ENCODE measurements around the gene IL24. TPM values are rescaled to one million over a fixed set of nuclear protein-coding genes. Genes with fewer than 3 reads are reported as not detected.

The IL24 gene
- total RNA-seq, 4 donors from 2014 or later = not detected

- H3K36me3 ChIP-seq = no peaks in the 10 kb centered on the region
- no peaks in the 10 kb centered on the region for H3K27me3 ChIP-seq
- no peaks in the 10 kb centered on the region for H3K4me1 ChIP-seq
- no peak overlapping the region for H3K27ac ChIP-seq
- no peak overlapping the region for H3K4me3 ChIP-seq
- H3K9me3 ChIP-seq = no peaks in the 10 kb centered on the region
- no peak for DNase-seq
- TF ChIP-seq POLR2A (IDR thresholded peaks at IDR 0.05) (no peak), CTCF (IDR thresholded peaks at IDR 0.05) (no peak)
- intact Hi-C loops (cut with DNase I; ENCODE audit: low total_unique reads) = no loop called here
Observed at GRCh38 chr1:206868264-206868663, 29.0 kb upstream of the IL24 start.

- TF ChIP-seq POLR2A (IDR thresholded peaks at IDR 0.05) (no peak), CTCF (IDR thresholded peaks at IDR 0.05) (no peak)
Observed at GRCh38 chr1:206872139-206872538, 25.1 kb upstream of the IL24 start.

GRCh38 chr1:206873603-206874188 is 23.5 kb upstream of the IL24 start:
- TF ChIP-seq POLR2A (IDR thresholded peaks at IDR 0.05) (no peak), CTCF (IDR thresholded peaks at IDR 0.05) (no peak)
- no peak for DNase-seq
- no peak overlapping the region for H3K4me3 ChIP-seq
- H3K9me3 ChIP-seq = peaks cover 0 to 5% of the 10 kb centered on the region in 2 donors
- H3K27ac ChIP-seq = no peak overlapping the region
- intact Hi-C loops (cut with DNase I; ENCODE audit: low total_unique reads) = no loop called here
- no peaks in the 10 kb centered on the region for H3K4me1 ChIP-seq
- H3K27me3 ChIP-seq = peaks cover 0 to 5% of the 10 kb centered on the region in 2 donors
- H3K36me3 ChIP-seq = no peaks in the 10 kb centered on the region

More at GRCh38 chr1:206872139-206872538, 25.1 kb upstream of the IL24 start:
- no peaks in the 10 kb centered on the region for H3K36me3 ChIP-seq
- no peak for DNase-seq
- no peak overlapping the region for H3K4me3 ChIP-seq
- no peaks in the 10 kb centered on the region for H3K4me1 ChIP-seq
- no peaks in the 10 kb centered on the region for H3K9me3 ChIP-seq
- H3K27ac ChIP-seq = no peak overlapping the region
- intact Hi-C loops (cut with DNase I; ENCODE audit: low total_unique reads) = no loop called here
- peaks cover 0 to 5% of the 10 kb centered on the region in 2 donors for H3K27me3 ChIP-seq

GRCh38 chr1:206875752-206876377 is 21.4 kb upstream of the IL24 start:
- no peak for DNase-seq
- H3K27ac ChIP-seq = no peak overlapping the region
- peaks cover 0 to 5% of the 10 kb centered on the region in 2 donors for H3K27me3 ChIP-seq
- no peaks in the 10 kb centered on the region for H3K4me1 ChIP-seq
- TF ChIP-seq POLR2A (IDR thresholded peaks at IDR 0.05) (no peak), CTCF (IDR thresholded peaks at IDR 0.05) (no peak)
- intact Hi-C loops (cut with DNase I; ENCODE audit: low total_unique reads) = no loop called here
- H3K36me3 ChIP-seq = no peaks in the 10 kb centered on the region
- H3K4me3 ChIP-seq = no peak overlapping the region
- H3K9me3 ChIP-seq = peaks cover 0 to 5% of the 10 kb centered on the region in 2 donors

- Histone ChIP-seq H3K4me3 (no peak overlapping the region), H3K36me3 (no peaks in the 10 kb centered on the region), H3K27me3 (peaks cover 0 to 5% of the 10 kb centered on the region in 2 donors), H3K4me1 (no peaks in the 10 kb centered on the region), H3K27ac (no peak overlapping the region), H3K9me3 (peaks cover 0 to 5% of the 10 kb centered on the region in 2 donors)
- no peak for DNase-seq
- intact Hi-C loops (cut with DNase I; ENCODE audit: low total_unique reads) = no loop called here
- TF ChIP-seq POLR2A (IDR thresholded peaks at IDR 0.05) (no peak), CTCF (IDR thresholded peaks at IDR 0.05) (no peak)
Observed at GRCh38 chr1:206878456-206878855, 18.8 kb upstream of the IL24 start.

Measured in uterus (tissue), 4 donors.